ENCODE results near the gene CHMP3.

DNA sequence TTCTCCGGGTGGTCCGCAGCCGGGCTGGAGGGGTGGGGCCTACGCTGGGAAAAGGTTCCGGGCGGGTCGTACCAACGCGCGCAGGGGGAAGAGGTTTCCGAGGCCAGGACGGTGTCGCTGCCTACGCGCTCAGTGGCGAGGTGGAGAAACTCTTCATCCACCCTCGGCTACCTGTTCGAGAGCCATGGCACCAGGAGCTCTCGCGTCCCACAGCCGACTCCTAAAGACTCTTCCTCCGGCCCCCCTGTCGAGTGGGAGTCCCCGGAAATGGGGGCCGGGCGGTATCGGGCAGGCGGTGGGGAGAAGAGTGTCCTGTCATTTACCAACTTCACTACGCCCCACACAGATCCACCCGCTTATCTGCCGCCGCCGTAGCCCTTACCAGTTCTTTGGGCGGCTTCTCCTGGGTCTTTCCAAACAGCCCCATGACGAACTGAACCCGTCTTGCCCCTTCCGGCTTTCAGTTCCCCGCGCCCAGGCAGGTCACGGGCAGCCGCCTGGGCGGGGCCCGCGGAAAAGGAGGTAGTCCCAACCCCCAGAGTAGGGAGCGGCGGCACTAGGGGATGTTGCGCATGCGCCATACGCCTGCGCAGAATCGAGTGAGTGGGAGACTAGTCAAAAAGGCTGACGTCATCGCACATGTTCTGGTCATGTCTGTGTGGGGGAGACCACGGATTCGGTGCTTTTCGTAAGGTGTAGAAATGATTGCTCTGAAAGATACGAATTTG lies at the start of gene CHMP3:
- TF ChIP-seq POLR2AphosphoS5 (IDR thresholded peaks at IDR 0.05; ENCODE audit: low read depth, low read length) (peak; percentile 86), POLR2A (IDR thresholded peaks at IDR 0.05; ENCODE audit: low read depth, low read length) (peak; percentile 85), TAF1 (IDR thresholded peaks at IDR 0.05; ENCODE audit: low read depth, low read length) (peak; percentile 72)

All from GM12891 (cell line).